GM12878 (cell line): ENCODE results near the gene IGSF23. TPM values are rescaled to one million over a fixed set of nuclear protein-coding genes. Genes with fewer than 3 reads are reported as not detected.

ENCODE experiments used
- ATF7 ChIP-seq: fragments of 450-650 bp; IDR thresholded peaks from 2 replicates; pipeline ENCODE4 v1.6.1; 2016; ENCODE audit warnings: low read depth, mild to moderate bottlenecking
- BCL11A ChIP-seq: IDR thresholded peaks from 2 replicates; pipeline ENCODE4 v1.6.1; 2011; ENCODE audit warnings: low read depth, low read length
- CUX1 ChIP-seq: IDR thresholded peaks from 2 replicates; pipeline ENCODE4 v1.6.1; 2012; ENCODE audit warnings: improper control_type of control experiment, low read depth, low read length; ENCODE audit not compliant: insufficient replicate concordance
- MLLT1 ChIP-seq: fragments of 450-650 bp; IDR thresholded peaks from 2 replicates; pipeline ENCODE4 v1.6.1; 2016; ENCODE audit warnings: mild to moderate bottlenecking
- NRF1 ChIP-seq: conservative IDR thresholded peaks from 2 replicates; pipeline ENCODE4 v1.6.1; 2011; ENCODE audit warnings: mild to moderate bottlenecking, low read depth, low read length, improper control_type of control experiment
- PBX3 ChIP-seq: IDR thresholded peaks from 2 replicates; pipeline ENCODE4 v1.6.1; 2011; ENCODE audit warnings: mild to moderate bottlenecking, low read depth, low read length, moderate library complexity; ENCODE audit not compliant: insufficient replicate concordance
- TARDBP ChIP-seq: IDR thresholded peaks from 2 replicates; pipeline ENCODE4 v1.6.1; 2016; ENCODE audit warnings: borderline replicate concordance
- USF2 ChIP-seq: IDR thresholded peaks from 2 replicates; pipeline ENCODE4 v1.6.1; 2011; ENCODE audit warnings: low read depth, low read length, improper control_type of control experiment, borderline replicate concordance
- YBX1 ChIP-seq: fragments of 450-650 bp; IDR thresholded peaks from 2 replicates; pipeline ENCODE4 v1.6.1; 2016; ENCODE audit warnings: antibody characterized with exemption
- ZBTB11 ChIP-seq: fragments of 450-650 bp; formaldehyde crosslinking; IDR thresholded peaks from 2 replicates; pipeline ENCODE4 v1.5.0; 2022; ENCODE audit warnings: mild to moderate bottlenecking, missing genetic modification characterization
- ZNF384 ChIP-seq: IDR thresholded peaks from 2 replicates; pipeline ENCODE4 v1.6.1; 2012; ENCODE audit warnings: low read depth, mild to moderate bottlenecking, low read length, improper control_type of control experiment, borderline replicate concordance
- polyA plus RNA-seq, 11 experiments: library from polyadenylated mRNA; depleted of rRNA in 4 of 11; unstranded in 6 of 11; stranded (reverse) in 5 of 11; fragments of >200 nt; fragmentation: Nextera tagmentation in 4 of 11; fragmentation: Illumina TruSeq in 1 of 11; extraction: Ambion mirVana in 4 of 11; extraction: Trizol in 1 of 11; gene quantifications; 1 replicate in 1 of 11; 2 replicates in 10 of 11; pipeline versions ENCODE4 v1.2.1 to v1.2.3, GENCODE V29; 2011 to 2016; ENCODE audit warnings: inconsistent platforms in 2 of 11, missing spikeins in 2 of 11, low read depth in 1 of 11
- total RNA-seq, 4 experiments: library from RNA; depleted of rRNA in 3 of 4; stranded (reverse); fragments of >200 nt in 3 of 4; fragmentation: Illumina TruSeq in 1 of 4; extraction: Trizol in 1 of 4; gene quantifications; 2 replicates each; pipeline versions ENCODE4 v1.2.1 to v1.2.3, GENCODE V29; 2013 to 2021

Gene IGSF23
- total and polyA plus RNA-seq, 10 of the 15 experiments (the other 5 are each of a cell fraction or from before 2014, with no cell fraction given) = not detected

- TF ChIP-seq ZBTB11 (no peak), ZNF384 (no peak), NRF1 (no peak), BCL11A (no peak), MLLT1 (no peak), TARDBP (no peak), ATF7 (no peak), CUX1 (no peak), YBX1 (no peak), USF2 (no peak), PBX3 (no peak)
These were observed 7.3 kb downstream of the IGSF23 start (continued) for GRCh38 chr19:44620667-44621066.
